Stimulated activated CD8-positive, alpha-beta memory T cell treated with anti-CD3 and anti-CD28 coated beads, Interleukin-7, amount 100 ng/mL, for 1 hour (primary cell): ENCODE data around the gene EEF1E1.

Source experiments
- DNase-seq, 2 donors: peaks; one replicate each; pipeline ENCODE4 v3.0.0-alpha.2; 2020; ENCODE audit warnings: low read depth in 2 of 2

The EEF1E1 gene

DNA sequence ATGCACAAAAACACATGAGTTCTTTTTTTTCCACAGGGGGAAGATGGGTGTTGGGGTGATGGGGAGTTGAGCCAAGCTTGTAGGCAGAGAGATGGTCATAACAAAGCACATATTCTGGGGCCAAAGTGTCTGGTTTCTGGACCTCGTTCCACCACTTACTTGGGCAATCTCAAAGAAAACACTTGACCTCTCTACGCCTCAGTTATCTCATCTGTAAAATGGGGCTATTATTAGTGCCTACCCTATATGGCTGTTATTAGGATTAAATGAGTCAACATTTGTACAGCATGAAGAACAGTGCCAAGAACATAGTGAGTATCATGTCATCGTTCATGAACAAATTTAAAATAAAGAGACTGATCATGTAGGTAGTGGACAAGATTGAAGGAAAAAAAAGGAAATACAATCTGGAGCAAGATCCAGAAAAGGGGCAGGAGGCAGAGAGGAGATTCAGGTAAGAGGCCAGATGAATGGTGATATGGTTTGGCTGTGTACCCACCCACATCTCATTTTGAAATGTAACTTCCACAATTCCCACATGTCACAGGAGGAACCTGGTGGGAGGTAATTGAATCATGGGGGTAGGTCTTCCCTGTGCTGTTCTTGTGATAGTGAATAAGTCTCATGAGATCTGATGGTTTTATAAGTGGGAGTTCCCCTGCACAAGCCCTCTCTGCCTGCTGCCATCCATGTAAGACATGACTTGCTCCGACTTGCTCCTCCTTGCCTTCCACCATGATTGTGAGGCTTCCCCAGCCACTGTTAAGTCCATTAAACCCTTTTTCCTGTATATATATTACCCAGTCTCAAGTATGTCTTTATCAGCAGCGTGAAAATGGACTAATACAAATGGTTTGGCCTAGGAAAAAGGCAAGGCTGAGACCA, 14.2 kb downstream of the EEF1E1 start:
- DNase-seq: no peak

DNA sequence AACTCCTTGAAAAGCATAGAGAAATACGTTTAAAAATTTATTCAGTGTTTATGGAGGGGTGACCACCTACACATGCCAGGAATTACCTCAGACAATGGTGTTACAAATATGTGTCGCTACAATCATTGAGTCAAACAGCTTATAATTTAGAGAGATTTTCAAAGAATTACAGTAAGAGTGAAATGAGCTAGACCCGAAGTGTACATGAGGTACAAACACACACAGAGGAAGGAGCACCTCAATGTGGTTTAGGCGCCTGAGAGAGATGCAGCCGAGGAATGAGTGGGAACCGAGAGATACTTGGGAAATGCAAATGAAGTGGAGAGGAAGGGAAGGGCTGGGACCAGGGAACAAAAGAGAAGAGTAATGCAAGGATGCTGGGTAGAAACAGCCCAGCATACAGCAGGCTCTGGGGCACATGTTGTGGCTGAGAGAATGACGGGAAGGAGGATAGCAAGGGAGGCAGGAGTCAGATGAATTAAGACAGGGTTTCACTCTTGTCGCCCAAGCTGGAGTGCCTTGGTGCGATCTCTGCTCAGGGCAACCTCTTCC, 15.5 kb downstream of the EEF1E1 start:
- DNase-seq: no peak

DNA sequence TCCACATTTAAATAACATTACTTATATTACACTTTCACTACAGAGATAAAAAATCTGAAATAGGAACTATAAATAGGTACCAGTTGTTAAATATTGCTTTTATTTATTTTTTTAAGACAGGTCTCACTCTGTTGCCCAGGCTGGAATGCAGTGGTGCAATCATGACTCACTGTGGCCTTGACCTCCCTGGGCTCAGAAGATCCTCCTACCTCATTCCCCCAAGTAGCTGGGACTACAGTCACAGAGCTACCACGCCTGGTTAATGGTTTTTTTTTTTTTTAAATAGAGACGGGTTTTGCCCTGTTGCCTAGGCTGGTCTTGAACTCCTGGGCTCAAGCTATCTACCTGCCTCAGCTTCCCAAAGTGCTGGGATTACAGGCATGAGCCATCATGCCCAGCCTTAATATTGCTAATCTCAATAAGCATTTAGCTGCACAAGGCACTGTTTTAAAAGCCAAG, 17.3 kb downstream of the EEF1E1 start:
- DNase-seq: no peak

DNA sequence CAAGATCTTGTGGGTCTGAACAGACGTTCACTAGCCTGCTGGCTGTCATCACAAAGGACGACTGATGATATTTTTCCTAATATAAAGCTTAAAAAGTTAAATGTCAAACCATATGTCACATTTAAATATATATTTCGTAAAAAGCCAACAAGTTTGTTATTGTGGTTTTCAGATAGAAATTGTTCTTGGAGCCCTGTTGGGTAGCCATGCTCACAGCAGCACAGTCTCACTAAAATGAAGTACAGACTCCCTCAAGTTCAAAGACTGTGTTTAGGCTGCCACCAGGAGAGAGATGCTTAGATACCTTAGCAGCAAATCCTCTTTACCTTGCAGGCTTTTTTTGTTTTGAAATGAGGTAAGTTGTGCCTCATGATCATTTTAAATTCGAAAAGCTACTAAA, 17.8 kb downstream of the EEF1E1 start:
- no peak for DNase-seq

DNA sequence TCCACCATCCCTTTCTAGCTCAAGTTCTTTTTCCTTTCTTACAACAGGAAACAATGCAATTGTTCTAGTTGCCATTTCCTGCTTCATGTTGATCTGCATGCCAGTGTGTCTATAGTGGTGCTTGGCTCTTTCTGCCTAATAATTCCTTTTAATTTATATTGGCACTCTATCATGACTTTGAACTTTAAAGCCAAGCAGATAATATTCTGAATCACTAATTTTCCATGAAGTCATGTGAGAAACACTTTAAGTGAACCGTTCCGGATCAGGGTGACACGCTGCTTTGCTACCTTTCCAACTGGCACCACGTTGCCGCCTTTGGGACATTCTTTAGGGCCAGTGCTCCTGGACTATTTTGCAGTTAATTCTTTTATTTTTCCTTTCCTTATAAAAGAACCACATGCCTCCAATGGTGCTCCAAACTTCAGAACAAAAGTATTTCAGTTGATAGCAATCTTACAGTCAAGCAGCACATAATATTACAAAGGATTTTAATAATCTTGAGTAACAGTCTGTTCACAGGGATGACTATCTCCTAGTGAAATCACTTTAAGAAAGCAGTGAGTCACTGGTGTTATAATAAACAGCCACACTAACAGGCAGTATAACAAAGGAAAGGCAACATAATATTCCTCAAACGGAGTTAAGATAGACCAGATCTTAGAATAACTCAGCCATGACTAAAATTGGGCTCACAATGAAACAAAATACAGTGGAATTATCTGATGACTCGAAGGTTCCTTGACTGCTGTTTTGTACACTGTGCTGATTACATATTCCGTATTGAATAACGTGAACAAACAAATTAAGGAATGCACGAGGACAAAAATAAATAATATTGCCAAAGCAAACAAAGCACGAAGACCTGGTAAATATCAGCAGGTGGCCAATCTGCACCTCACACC, 19.1 kb downstream of the EEF1E1 start:
- no peak for DNase-seq

DNA sequence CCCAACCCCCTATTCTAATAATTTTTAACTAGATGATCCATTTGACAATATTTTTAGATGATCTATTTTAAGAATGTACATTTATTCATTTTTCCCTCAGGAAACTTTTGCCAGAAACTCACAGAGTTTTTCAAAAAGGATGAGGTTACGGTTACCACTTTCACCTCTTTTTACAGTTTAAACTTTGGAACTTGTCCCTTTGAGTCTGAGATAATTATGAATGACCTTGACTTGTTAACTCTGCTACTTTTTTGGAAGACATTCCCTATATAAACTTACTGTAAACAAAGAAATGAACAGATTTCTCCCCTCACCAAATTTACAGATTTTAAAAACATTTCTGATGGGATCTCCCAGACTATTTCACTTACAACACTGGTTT, 19.8 kb downstream of the EEF1E1 start:
- DNase-seq: no peak

DNA sequence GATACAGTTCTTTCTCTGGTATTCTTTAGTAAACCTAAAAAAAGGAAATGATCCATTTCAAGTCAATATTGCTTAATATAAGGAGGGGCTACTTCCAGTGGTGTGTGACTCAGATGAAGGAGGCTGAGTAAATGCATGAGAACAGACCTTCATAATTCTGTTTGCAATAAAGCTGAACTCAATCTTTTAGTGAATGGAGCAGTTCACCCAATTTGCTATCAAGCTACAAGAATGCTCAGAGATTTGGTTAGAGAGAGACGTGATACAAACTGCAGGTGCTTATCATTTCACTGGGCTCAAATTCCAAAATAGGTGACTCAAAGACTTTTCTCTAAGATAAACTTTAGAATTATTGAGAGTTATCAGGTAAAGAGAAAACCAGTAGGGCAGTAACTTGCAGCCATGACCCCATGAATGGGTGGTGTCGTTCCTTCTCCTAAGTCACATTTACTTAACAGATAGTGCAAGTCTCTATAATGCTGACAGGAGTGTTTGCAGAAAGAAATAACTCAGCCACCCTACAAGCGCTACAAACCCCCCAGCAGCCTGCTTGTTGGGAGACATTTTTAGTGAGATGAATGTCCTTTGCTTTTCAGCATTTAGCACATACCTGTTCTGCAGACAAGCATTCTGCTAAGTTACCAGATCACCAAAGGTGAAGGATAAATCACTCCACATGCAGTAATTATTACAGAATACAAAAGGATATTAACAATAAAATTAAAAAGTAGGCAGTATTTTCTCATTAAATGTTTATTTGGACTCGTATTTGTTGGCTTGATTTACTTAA, 21.8 kb downstream of the EEF1E1 start:
- no peak for DNase-seq

DNA sequence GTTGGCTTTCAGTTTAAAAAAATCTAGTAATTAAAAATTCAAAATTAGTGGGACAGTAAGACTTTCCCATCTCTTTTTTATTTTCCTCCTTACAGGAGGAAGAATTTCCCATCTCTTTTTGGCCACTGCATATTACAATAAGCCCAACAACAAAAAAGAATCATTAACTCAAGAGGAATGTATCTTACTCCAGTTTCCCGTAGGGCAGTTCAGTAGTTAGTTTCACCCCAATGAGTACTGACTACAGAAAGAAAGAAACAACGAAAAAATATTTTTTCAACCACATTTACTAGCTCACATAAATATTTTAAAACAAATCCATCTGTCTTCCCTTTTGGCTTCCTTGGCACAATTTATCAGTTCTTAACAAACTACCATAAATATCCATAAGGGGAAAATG, 23.2 kb downstream of the EEF1E1 start:
- DNase-seq: no peak

DNA sequence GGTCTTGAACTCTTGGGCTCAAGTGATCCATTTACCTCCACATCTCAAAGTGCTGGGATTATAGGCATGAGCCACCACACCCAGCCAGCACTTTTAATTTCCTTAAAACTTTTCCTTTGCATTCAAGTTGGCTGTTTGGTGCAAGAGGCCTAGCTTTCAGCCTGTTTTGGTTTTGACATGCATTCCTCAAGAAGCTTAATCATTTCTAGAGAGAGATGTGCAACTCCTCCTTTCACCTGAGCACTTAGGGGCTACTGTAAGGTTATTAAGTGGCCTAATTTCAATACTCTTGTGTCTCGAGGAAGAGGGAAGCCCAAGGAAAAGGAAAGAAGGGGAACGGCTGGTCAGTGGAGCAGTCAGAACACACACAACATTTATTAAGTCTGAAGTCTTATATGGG, 24.4 kb downstream of the EEF1E1 start:
- DNase-seq: no peak

DNA sequence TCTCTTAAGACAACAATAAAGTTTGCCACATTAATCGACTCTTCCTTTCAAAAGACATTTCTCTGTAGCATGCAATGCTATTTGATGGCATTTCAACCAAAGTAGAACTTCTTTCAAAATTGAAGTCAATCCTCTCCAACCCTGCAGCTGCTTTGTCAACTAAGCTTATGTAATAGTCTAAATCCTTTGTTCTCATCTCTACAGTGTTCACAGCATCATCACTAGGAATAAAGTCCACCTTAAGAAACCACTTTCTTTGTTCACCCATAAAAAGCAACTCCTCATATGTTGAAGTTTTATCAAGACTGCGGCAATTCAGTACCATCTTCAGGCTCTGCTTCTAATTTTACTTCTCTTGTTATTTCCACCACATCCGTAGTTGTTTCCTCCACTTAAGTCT, 26.6 kb downstream of the EEF1E1 start:
- no peak for DNase-seq

DNA sequence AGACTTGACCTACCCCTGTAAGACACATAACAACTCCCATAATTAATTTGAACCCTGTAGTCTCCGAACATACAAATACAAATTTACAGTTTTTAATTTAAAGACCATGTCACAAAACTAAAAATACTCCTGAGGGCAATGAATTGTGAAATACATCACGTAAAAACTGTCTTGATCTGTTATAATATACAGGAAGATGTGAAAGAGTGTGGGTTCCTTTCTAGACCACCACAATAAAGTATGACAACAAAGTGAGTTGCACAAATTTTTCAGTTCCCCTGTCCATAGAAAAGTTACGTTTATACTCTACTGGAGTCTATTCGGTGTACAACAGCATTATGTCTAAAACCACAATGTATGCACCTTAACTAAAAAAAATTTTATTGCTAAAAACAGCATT, 27.2 kb downstream of the EEF1E1 start:
- DNase-seq: no peak

DNA sequence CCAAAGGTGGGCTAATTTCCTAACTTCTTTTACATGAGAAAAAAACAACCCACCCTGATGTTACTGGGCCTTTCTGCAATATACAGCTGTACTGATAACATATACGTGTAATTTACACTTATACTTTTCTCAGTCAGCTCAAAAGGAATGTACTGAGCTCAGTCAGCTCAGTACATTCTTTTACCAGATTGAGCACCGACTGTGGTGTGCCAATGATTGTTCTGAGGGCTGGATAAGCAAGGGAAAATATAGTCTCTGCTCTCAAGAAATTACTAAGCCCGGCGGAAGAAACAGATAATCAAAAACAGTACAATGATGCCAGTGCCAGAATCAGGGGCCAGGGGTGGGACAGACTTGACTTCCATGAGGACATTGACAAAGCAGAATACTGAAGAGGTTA, 28.1 kb downstream of the EEF1E1 start:
- DNase-seq: no peak

DNA sequence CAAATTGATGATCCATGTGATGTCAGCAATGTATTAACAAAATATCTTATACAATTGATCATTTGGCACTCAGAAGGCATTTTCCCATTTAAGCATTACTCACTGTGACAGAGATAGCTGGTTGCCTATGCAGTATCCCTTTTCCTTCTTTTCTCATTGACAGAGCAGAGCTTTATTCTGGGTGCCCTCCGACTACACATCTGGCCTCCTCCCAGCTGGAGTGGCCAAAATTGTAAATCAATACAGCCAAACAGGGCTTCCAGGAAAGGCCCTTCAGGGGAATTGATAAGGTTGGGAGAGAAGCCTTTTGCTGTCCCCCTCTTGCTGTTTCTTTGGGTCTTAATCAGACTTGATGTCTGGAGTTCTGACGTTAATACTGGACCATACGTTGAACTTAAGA, 28.6 kb downstream of the EEF1E1 start:
- no peak for DNase-seq

DNA sequence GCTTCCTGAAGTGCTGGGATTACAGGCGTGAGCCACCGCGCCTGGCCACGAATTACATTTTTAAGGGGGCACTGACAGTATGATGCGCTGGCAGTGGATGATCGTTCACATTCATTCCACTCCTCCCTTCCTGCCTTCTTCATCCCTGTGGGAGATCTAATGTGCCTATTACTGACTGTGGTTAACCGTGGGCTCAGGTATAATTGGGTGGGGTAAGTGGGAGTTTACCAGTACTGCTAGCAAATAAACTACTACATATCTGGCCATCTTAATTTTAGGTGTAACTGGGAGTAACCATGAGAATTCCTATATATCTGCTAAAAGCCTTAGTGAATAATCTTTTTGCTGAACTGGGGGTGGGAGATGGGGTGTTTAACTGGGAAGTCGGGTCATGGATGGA, 31.6 kb downstream of the EEF1E1 start:
- no peak for DNase-seq

DNA sequence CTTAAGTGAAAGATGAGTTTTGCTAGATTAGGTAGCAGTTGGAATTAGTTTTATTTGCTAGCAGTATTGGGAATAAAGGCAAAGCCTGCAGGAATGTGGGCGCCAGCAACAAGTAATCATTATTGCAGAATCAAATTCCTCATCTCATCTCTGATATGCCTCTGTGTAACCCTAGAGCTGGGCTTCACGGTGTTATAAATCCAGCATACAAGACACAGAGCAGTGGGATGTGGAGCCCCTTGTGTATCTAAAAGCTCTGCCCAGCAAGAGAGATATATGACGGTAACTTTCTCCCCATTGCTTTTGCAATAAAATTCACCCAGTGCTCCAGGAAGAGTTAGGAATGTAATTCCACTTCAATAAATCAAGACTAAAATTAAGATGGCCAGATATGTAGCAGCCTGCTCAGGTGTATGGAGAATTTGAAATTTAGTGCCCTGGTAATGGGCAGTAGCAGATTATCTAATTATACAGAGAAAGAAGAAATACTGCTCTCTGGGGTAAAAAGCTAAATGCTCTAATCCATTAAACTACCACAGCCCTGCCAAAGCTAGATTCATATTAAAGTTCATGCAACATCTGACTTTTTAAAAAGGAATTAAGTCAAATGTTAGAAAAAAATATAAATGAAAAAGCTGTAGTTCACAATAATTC, 32.6 kb downstream of the EEF1E1 start:
- no peak for DNase-seq

DNA sequence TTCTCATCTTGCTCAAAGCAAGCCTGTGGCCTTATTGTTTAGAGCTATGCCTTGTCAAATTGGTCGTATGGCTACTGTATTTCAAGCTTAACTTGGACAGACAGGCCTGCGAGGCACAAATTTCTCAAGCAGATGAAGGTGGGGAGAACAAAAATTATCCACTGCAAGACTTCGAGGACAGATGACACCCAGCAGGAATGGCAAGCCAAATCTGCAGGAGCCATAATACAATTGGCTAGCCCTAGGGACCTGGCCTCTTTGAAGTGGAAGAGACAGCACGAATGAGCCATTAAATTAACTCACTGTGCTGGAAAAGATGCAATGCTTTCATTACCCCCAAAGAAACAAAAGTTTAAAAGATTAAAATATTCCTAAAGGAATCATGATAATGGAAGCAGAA, 33.2 kb downstream of the EEF1E1 start:
- DNase-seq: no peak

DNA sequence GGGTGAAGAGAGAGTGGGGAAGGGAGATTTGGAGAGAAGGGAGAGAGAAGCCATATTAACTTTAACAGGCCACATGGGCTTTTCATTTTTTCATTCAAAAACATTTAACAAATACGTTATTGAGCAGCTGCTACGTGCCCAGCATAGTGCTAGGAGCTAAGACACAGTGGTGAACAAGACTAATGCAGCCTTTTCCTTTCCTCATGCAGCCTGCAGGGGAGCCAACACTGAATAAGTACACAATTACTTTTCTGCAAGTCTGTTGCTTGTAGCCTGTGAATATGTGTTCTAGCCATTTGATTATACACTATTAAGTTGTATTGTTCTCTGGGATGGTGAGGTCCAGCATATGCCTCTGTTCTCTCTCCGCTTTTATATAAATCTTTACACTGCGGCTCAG, 36.2 kb downstream of the EEF1E1 start:
- DNase-seq: no peak

DNA sequence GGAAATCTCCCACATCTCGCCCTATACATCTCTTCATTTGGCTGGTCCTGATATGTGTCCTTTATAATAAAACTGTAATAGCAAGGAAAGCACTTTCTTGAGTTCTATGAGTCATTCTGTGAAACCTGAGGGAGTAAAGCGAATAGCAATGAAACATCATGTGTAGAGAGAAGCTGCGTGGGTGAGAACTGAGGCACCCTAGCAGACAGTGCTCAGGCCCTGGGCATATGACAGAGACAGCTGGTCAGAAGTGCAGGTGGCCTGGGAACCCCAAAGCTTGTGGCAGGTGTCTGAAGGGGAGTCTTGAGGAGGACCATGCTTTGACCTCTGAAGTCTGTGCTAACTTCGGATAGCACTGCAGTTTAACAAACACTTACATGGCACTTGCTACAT, 36.8 kb downstream of the EEF1E1 start:
- DNase-seq: no peak

DNA sequence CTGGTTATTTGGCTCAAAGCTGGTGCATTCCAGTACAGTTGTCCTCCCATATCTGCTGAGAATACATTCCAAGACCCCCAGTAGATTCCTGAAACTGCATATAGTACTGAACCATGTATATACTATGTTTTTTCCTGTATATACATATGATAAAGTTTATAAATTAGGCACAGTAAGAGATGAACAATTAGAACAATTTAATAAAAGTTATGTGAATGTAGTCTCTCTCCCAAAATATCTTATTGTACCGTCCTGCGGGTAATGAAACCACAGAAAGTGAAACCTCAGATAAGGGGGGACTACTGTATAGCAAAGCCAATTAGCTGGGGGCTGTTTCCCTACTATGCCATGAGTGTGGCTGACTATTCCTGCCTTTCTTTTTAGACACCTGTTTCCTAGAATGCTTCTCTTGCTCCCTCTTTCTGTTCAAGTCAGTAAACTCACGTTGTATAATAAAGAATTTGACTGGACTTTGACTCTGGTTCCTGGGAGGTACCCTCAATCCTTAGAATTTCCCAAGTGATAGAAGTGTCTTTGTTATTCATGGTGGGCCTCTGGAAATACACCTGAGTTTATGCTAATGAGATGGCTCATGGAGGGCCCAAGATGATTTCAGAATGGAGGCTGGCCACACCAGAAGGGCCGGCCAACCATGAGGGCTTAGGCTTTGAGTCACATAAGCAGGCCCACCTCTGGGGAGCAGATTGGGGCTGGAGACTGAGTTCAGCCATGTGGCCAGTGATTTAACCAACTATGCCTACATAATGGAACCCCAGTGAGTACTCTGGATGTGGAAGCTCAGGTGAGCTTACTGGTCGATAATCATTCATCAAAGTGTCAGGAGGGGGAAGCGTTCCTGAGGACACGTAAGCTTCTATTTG, 37.5 kb downstream of the EEF1E1 start:
- DNase-seq: no peak
